HAP-1 (cell line): ENCODE data around the gene RDH13.

Experiments
- DNase-seq, 2 experiments: peaks; one replicate each; pipeline ENCODE4 v3.0.0-alpha.2; 2016 to 2020; ENCODE audit warnings: low spot score in 2 of 2
- H3K27me3 ChIP-seq: fragments of 250-450 bp; sonication (Bioruptor Pico); 2 replicates; pipeline ENCODE4 v1.5.1; 2020; ENCODE audit warnings: low read depth, mild to moderate bottlenecking, moderate library complexity
- H3K36me3 ChIP-seq: fragments of 250-450 bp; sonication (Bioruptor Pico); replicated peaks from 2 replicates; pipeline ENCODE4 v1.5.1; 2020; ENCODE audit warnings: mild to moderate bottlenecking
- H3K4me1 ChIP-seq: fragments of 250-450 bp; sonication (Bioruptor Pico); 2 replicates; pipeline ENCODE4 v1.5.1; 2020; ENCODE audit warnings: mild to moderate bottlenecking
- H3K4me3 ChIP-seq: fragments of 250-450 bp; sonication (Bioruptor Pico); 2 replicates; pipeline ENCODE4 v1.5.1; 2020; ENCODE audit warnings: mild to moderate bottlenecking, moderate library complexity
- H3K9me3 ChIP-seq: fragments of 250-450 bp; sonication (Bioruptor Pico); 2 replicates; pipeline ENCODE4 v1.5.1; 2020; ENCODE audit warnings: mild to moderate bottlenecking, moderate library complexity
- in situ Hi-C: fragments of 300-500 bp; cut with MboI; formaldehyde crosslinking; loops from 3 replicates; pipeline ENCODE4 v1.14.3; 2020; ENCODE audit warnings: low sequenced_read_pairs, inconsistent platforms, mixed read lengths

RDH13 gene

DNA sequence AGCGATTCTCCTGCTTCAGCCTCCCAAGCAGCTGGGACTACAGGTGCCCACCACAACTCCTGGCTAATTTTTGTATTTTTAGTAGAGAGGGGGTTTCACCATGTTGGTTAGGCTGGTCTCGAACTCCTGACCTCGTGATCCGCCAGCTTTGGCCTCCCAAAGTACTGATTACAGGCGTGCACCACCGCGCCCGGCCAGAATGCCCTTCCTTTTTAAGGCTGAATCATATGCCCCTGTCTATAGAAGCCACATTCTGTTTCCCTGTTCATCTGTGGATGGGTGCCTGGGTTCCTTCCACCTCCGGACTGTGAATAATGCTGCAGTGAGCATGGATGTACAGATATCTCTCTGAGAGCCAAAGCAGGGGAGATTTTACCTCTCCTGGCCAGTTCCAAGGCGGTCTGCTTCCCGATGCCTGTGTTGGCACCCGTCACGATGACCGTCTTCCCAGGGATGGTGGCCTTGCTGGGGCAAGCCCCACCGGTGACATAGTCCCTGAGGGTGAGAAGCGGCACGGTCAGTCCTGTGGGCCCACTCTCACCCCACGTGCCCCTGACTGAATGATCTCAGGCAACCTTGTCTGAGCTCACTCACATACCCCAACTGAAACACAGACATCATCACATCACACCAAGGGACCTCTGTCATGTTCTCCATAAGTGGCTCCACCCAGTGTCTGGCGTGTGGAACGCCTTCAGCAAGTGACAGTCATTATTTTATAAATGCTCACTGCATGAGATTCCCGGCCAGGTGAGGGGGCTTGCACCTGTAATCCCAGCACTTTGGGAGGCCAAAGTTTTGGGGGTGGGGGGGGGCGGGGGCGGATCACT is 4.0 kb downstream of the RDH13 start:
- Histone ChIP-seq H3K4me3 (no peak overlapping the region), H3K36me3 (peaks cover 55% of the 10 kb centered on the region), H3K9me3 (no peaks in the 10 kb centered on the region), H3K27me3 (no peaks in the 10 kb centered on the region), H3K4me1 (no peaks in the 10 kb centered on the region; the same call in 1 of the 2 replicates)
- in situ Hi-C loops, result no loop called here
- no peak for DNase-seq

DNA sequence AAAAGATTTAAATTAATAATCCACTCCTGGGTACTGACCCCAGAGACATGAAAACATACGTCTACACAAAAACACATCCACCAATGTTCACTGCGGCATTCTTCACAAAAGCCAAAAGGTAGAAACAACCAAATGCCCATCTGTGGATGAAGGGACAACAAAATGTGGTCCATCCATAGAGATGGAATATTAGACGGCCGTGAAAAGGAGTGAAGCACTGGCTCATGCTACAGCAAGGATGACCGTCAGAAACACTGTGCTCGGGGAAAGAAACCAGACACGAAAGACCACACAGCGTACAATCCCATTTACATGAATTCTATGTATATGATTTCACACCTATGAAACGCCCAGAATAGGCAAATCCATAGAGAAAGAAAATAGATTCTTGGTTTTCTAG is 6.1 kb downstream of the RDH13 start:
- Histone ChIP-seq H3K36me3 (peaks cover 65% of the 10 kb centered on the region), H3K9me3 (no peaks in the 10 kb centered on the region), H3K4me3 (no peak overlapping the region), H3K4me1 (no peaks in the 10 kb centered on the region; the same call in 1 of the 2 replicates), H3K27me3 (no peaks in the 10 kb centered on the region)
- DNase-seq, result no peak
- in situ Hi-C loops, result no loop called here

- Histone ChIP-seq H3K4me3 (no peak overlapping the region), H3K36me3 (peaks cover 63% of the 10 kb centered on the region), H3K27me3 (no peaks in the 10 kb centered on the region), H3K4me1 (no peaks in the 10 kb centered on the region), H3K9me3 (no peaks in the 10 kb centered on the region)
- in situ Hi-C loops, result no loop called here
- no peak for DNase-seq
Measured at GRCh38 chr19:55053735-55054134, 9.2 kb downstream of the RDH13 start.

- no peaks in the 10 kb centered on the region for H3K9me3 ChIP-seq
- H3K36me3 ChIP-seq, result peaks cover 66% of the 10 kb centered on the region
- no peaks in the 10 kb centered on the region for H3K4me1 ChIP-seq
- no peak overlapping the region for H3K4me3 ChIP-seq
- no peaks in the 10 kb centered on the region for H3K27me3 ChIP-seq
- no peak for DNase-seq
- in situ Hi-C loops, result no loop called here
Measured at GRCh38 chr19:55050749-55051532, 12.0 kb downstream of the RDH13 start.

GRCh38 chr19:55048446-55048845 is 14.5 kb downstream of the RDH13 start:
- Histone ChIP-seq H3K27me3 (no peaks in the 10 kb centered on the region), H3K4me3 (no peak overlapping the region), H3K36me3 (peaks cover 54% of the 10 kb centered on the region), H3K4me1 (no peaks in the 10 kb centered on the region), H3K9me3 (no peaks in the 10 kb centered on the region)
- in situ Hi-C loops, result no loop called here
- no peak for DNase-seq

GRCh38 chr19:55047951-55048350 is 15.0 kb downstream of the RDH13 start:
- in situ Hi-C loops, result no loop called here

DNA sequence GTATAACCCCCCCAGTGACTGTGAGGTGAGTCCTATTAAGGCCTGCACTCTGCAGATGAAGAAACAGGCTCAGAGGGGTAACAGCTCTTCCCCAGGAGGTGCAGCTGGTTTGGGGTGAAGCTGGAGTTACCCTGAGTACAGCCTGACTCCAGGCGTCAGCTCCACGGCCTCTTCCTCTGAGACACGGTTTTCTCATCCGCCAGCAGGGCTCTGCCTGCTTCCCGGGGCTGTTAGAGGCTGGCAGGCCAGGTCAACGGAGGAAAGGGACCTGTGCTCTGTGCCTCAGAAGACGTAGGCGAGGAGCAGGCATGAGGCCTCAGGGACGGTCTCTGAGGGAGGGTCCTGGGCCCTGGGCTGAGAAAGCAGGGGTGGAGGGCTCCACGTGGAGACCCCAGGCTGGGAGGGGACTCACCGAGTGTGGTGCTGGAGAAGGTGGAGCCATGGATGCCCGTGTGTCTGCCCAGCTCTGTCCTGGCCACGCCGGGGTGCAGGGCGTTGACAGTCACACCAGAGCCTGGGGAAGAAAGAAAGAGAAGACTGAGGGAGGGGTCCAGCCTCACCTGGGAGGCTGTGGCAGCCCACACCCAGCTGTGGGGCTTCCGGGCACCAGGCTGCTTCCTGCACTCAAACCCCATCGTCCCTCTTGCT is 15.8 kb downstream of the RDH13 start:
- no peaks in the 10 kb centered on the region for H3K9me3 ChIP-seq
- in situ Hi-C loops, result no loop called here
- no peak overlapping the region for H3K4me3 ChIP-seq
- H3K4me1 ChIP-seq, result no peaks in the 10 kb centered on the region
- H3K27me3 ChIP-seq, result no peaks in the 10 kb centered on the region
- peaks cover 51% of the 10 kb centered on the region for H3K36me3 ChIP-seq
- DNase-seq, result no peak

More at GRCh38 chr19:55047951-55048350, 15.0 kb downstream of the RDH13 start:
- Histone ChIP-seq H3K4me3 (no peak overlapping the region), H3K4me1 (no peaks in the 10 kb centered on the region), H3K36me3 (peaks cover 54% of the 10 kb centered on the region), H3K9me3 (no peaks in the 10 kb centered on the region), H3K27me3 (no peaks in the 10 kb centered on the region)
- no peak for DNase-seq

DNA sequence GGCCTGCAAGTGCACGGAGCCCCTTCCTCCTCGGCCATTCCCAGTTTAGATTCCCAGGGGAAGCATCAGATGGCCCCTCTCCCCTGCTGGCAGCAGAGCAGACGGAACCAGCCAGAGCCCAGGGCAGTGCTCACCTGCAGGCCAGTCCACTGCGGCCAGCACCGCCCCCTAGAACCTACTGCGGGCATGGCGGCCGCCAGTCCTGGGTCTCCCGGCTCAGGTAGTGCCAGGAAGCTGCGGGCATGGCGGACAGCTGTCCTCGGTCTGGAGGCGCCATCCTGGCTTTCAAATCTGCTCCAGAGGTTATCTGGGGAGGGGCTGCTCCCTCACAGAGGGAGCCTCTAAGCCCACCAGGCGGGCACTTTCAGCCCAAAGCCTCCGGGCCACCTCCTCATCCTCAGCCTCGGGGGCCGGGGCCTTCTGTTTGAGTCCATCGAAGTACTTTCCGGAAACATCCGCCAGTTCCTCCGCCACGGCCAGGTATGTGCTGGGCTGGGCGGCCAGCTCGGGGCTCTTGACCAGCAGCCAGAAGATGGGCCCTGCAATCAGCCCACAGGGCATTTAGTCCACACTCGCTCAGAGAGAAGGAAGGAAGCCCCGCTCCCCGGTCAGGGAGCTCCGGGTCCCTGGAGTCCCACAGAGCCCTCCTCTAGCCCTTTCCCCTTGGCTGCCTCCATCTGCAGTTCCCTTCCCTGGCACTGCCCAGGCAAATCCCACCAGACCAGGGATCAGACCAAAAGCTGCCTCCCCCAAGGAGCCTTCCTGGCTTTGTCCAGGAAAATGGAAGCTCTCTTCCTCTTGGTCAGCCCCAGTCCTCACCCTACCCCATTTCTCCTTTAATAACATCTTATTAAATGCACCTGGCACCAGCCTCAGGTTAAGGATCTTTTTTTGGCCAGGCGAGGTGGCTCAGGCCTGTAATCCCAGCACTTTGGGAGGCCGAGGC is 17.9 kb downstream of the RDH13 start:
- no peaks in the 10 kb centered on the region for H3K9me3 ChIP-seq
- no peak overlapping the region for H3K4me3 ChIP-seq
- in situ Hi-C loops, result no loop called here
- H3K4me1 ChIP-seq, result no peaks in the 10 kb centered on the region
- peaks cover 50% of the 10 kb centered on the region for H3K36me3 ChIP-seq
- H3K27me3 ChIP-seq, result no peaks in the 10 kb centered on the region
- no peak for DNase-seq

DNA sequence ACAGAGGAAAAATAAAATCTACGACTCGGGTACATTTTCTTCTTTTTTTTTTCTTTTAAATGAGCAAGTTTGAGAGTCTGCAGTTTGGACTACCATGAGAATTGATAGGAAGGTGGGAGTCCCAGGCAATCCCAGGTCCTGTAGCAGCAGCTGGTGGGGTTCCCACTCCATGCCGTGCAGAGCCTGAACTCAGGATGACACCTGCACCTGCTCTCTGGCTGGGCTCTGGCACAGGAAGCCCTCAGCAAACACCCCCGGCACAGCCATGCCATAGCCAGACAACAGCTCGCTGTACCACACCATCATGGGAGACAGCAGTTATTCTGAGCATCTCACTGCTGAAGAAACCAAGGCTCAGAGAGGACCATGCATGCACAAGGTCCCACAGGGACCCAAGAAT is 18.7 kb downstream of the RDH13 start:
- in situ Hi-C loops, result no loop called here
- H3K36me3 ChIP-seq, result peaks cover 50% of the 10 kb centered on the region
- no peaks in the 10 kb centered on the region for H3K27me3 ChIP-seq

DNA sequence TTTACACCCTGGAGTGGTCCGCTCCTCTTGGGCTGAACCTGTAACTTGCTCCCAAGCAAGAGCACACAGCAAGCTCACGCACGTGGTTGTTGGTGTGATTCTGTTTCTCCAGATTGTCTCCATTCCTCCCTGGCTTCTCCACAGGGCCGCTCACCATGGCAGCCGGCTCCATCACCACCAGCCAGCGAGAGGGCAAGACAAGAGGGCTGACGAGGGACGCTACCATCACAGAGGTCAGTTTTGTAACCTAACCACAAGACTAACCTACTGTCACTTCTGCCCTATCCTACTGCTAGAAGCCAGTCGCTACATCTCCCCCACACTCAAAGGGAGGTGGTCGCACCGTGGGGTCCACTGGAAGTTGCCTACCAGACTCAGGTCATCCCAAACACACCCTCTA is 20.3 kb downstream of the RDH13 start:
- Histone ChIP-seq H3K9me3 (no peaks in the 10 kb centered on the region), H3K36me3 (peaks cover 35% of the 10 kb centered on the region), H3K27me3 (no peaks in the 10 kb centered on the region), H3K4me3 (no peak overlapping the region), H3K4me1 (no peaks in the 10 kb centered on the region)
- in situ Hi-C loops, result no loop called here
- DNase-seq, result no peak

More for the DNA sequence above, 18.7 kb downstream of the RDH13 start:
- no peak for DNase-seq
- no peak overlapping the region for H3K4me3 ChIP-seq
- H3K4me1 ChIP-seq, result no peaks in the 10 kb centered on the region
- no peaks in the 10 kb centered on the region for H3K9me3 ChIP-seq

DNA sequence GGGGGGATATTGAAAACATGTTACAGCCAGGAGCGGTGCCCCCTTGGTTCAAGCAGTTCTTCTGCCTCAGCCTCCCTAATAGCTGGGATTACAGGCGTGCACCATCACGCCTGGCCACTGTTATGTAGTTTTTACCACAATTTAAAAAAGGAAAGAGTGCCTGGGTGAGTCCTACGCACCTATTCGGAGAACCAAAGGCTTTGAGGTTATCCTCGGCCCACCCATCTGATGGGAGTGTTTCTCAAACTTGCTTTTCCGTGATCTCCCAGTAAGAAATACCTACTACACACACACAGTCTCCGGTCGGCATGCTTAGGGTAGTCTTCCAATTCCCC is 20.6 kb downstream of the RDH13 start:
- peaks cover 31% of the 10 kb centered on the region for H3K36me3 ChIP-seq
- no peaks in the 10 kb centered on the region for H3K27me3 ChIP-seq
- in situ Hi-C loops, result no loop called here

GRCh38 chr19:55041627-55042343 is 21.2 kb downstream of the RDH13 start:
- Histone ChIP-seq H3K4me1 (no peaks in the 10 kb centered on the region), H3K9me3 (no peaks in the 10 kb centered on the region), H3K36me3 (peaks cover 26% of the 10 kb centered on the region), H3K4me3 (no peak overlapping the region), H3K27me3 (no peaks in the 10 kb centered on the region)
- in situ Hi-C loops, result no loop called here
- no peak for DNase-seq

More for the DNA sequence above, 20.6 kb downstream of the RDH13 start:
- Histone ChIP-seq H3K9me3 (no peaks in the 10 kb centered on the region), H3K4me1 (no peaks in the 10 kb centered on the region), H3K4me3 (no peak overlapping the region)
- no peak for DNase-seq

DNA sequence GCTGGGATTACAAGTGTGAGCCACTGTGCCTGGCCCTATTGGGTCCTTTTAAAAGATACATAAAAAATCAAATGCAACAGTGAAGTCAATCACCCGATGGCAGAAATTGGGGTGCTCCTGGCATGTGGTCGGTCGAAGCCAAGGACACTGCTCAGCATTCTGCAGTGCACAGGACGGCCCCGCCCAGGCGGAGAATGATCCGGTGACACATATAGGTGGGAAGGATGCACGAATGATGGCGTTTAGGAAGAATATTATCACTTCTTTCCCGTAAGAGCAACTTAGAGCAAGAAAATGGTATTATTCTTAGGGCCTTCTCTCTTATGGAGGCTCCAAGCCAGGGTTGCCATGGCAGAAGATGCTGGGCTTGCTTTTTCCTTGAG is 21.7 kb downstream of the RDH13 start:
- DNase-seq, result no peak
- H3K4me3 ChIP-seq, result no peak overlapping the region
- in situ Hi-C loops, result no loop called here
- peaks cover 20% of the 10 kb centered on the region for H3K36me3 ChIP-seq
- no peaks in the 10 kb centered on the region for H3K4me1 ChIP-seq
- H3K9me3 ChIP-seq, result no peaks in the 10 kb centered on the region
- no peaks in the 10 kb centered on the region for H3K27me3 ChIP-seq
